HG03442 (cell line): ENCODE results near the gene CPT1B.
"Not testable (repeated sequence)": the region's sequence is repeated elsewhere in the genome, so short reads cannot be mapped to it uniquely, and the experiment has no call there.

Experiments used
- ATAC-seq: cut with Tn5 transposase; IDR thresholded peaks from one replicate; pipeline ENCODE4 v1.9.1; 2021; ENCODE audit warnings: mild to moderate bottlenecking, moderate library complexity; ENCODE audit not compliant: unreplicated experiment

The CPT1B gene

DNA sequence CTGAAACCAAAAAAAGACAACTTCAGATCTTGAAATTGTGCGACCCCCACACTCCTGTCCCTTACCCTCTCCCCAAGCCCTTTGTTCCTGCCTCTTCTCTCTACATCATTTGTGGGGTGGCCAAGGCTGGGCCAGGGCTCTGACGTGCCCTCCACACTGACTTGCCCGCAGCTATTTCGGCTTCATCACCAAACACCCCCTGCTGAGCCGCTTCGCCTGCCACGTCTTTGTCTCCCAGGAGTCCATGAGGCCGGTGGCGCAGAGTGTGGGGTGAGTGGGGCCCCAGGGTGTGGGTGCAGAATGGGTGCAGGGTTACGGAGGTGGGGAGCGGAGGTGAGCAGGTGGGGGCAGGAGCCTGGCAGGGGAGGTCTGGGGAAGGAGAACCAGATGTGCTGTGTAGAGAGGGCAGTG, 31.8 kb upstream of the CPT1B start:
- no peak for ATAC-seq

DNA sequence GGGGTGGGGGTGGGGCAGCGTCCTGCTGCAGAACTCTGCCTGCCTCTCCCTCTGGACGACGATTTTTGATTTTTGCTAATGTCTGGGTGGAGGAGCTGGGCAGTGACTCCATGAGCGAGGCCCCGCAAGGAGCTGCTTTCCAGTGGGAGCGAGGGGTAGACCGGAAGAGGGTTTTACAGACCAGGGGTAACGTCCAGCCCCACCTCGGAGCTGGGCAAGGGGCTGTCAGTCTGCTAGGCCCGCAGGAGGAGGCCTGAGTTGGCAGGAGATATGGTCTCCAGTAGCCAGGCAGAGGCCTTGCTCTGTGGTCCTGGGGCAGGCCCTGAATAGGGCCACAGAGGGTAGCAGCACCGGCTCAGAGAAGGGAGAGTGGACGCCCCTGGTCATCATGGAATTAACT, 31.4 kb upstream of the CPT1B start:
- no peak for ATAC-seq

GRCh38 chr22:50608996-50609395, 30.8 kb upstream of the CPT1B start:
- no peak for ATAC-seq

GRCh38 chr22:50608058-50608840, 30.0 kb upstream of the CPT1B start:
- not testable (repeated sequence) for ATAC-seq

- no peak for ATAC-seq
Measured at GRCh38 chr22:50607659-50608020, 29.4 kb upstream of the CPT1B start.

DNA sequence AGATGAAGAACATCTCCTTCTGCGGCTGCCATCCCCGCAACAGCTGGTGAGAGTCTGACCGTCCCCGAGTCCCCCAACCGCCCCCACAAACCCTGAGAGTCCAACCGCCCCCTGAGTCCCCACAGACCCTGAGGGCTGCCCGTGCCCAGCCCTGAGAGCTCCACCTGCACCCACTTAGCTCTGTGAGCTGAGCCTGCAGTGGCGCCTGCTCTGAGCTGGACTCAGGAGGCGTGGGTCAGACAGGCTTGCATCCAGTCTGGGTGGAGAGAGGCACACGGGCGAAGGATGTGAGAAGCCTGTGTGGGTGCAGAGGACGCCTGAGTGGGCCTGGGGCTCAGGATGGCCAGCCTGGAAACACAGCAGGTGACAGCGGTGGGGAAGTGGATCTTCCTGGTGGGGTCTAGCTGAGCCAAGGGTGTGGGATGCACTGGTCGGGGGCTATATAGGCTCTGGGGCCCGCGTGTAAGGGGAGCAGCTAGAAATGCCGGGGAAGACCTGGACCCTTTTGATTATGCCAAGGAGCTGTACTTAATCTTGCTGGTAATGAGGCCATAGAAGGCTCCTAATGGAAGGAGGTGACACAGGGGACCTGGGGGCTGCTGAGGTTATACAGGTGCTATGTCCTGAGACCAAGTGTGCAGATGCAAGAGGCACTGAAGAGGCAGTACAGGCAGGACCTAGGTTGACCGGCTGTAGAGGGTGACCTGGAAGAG, 28.9 kb upstream of the CPT1B start:
- ATAC-seq = no peak

- no peak for ATAC-seq
Measured at GRCh38 chr22:50606165-50606945, 28.1 kb upstream of the CPT1B start.

DNA sequence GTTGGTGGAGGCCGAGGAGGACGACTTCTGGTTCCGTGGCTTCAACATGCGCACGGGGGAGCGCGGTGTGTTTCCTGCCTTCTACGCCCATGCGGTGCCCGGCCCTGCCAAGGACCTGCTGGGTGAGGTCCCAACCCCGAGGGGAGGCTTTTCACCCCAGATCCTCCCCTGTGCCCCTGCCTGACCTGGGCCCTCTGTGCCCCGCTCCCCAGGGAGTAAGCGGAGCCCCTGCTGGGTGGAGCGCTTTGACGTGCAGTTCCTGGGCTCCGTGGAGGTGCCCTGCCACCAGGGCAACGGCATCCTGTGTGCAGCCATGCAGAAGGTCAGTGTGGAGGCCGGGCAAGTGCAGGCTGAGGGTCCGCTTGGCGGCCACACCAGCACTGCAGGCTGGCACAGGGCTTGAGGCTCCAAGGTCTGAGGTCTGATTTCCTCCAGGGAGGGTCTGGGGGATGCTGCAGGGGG, 27.4 kb upstream of the CPT1B start:
- no peak for ATAC-seq

DNA sequence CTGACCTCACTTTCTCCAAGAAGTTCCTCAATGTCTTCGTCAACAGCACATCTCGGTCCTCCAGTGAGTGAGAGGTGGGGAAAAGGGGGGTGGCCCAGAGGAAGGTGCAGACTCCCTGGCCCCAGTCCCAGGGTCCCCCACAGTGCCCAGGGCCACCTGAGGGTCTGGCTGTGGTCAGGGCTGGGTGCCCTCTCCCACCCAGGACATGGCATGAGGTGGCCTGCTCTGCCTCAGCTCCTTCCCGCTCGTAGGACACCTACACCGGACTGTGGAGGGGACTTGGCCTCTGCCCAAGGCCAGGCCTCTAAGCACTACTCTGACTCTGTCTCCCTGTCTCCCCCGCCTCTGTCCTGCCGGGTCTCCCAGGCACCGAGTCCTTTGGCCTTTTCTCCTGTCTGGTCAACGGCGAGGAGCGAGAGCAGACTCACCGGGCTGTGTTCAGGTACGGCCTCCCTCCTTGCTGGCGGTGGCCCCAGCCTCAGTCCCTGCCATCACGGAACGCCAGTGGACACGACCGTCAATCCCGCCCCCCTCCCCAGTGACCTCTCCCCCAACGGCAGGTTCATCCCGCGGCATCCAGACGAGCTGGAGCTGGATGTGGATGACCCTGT, 26.9 kb upstream of the CPT1B start:
- no peak for ATAC-seq

GRCh38 chr22:50604256-50605001, 26.2 kb upstream of the CPT1B start:
- no peak for ATAC-seq

DNA sequence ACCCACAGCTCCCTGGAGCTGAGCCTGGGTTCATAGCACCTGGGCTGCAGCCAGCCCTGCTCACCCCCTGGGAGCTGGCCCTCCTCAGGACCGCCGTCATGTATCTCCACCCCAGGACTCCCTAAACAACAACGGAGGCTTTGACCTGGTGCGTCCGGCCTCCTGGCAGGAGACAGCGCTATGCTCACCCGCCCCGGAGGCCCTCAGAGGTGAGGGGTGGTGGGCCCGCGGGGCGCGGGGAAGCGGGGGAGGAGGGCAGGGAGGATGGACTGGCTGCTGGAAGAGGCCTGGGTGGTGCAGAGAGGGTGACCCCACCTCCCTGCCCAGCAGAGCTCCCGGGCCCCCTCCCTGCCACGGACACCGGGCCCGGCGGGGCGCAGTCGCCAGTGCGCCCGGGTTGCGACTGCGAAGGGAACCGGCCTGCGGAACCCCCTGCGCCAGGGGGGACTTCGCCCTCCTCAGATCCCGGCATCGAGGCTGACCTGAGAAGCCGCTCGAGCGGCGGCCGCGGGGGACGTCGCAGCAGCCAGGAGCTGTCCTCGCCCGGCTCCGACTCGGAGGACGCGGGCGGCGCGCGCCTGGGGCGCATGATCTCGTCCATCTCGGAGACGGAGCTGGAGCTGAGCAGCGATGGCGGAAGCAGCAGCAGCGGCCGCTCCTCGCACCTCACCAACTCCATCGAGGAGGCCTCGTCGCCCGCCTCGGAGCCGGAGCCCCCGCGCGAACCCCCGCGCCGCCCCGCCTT, 25.5 kb upstream of the CPT1B start:
- ATAC-seq = no peak

GRCh38 chr22:50602338-50602700, 24.1 kb upstream of the CPT1B start:
- ATAC-seq = no peak

DNA sequence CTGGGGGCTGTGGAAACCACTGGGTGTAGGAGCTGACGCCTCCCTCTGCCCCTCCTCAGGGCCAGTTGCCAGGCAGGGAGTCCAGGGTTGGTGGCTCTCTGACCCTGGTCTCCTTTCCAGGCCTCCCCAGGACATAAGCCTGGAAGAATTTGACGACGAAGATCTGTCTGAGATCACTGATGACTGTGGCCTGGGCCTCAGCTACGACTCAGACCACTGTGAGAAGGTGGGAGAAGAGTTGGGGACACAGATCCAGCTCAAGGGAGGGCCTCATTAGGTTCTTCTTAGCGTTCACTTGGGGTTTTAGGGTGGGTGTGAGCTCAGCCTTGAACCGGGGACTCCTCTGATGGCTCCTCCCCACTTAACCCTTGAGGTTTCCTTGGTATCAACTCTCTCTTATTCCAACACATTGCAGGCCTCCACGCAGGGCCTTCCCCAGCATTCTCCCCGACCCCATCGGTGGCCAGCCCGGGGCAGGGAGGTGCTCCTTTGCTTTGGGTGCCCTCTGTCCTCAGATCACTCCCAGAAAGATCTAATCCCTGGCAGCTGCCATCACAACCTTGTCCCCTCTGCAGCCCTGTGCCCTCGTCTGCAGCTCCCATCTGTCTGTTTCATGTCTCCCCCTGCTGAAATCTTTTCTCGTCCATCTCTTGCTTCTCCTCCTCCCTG, 23.6 kb upstream of the CPT1B start:
- ATAC-seq = no peak

- ATAC-seq = no peak
Measured at GRCh38 chr22:50600967-50601668, 22.9 kb upstream of the CPT1B start.

- no peak for ATAC-seq
Measured at GRCh38 chr22:50600538-50600937, 22.3 kb upstream of the CPT1B start, which contains the start of gene MAPK8IP2. TSS of gene MAPK8IP2 (plus strand) at chr22:50600793. CDS start at chr22:50600819, 26 bp downstream.

DNA sequence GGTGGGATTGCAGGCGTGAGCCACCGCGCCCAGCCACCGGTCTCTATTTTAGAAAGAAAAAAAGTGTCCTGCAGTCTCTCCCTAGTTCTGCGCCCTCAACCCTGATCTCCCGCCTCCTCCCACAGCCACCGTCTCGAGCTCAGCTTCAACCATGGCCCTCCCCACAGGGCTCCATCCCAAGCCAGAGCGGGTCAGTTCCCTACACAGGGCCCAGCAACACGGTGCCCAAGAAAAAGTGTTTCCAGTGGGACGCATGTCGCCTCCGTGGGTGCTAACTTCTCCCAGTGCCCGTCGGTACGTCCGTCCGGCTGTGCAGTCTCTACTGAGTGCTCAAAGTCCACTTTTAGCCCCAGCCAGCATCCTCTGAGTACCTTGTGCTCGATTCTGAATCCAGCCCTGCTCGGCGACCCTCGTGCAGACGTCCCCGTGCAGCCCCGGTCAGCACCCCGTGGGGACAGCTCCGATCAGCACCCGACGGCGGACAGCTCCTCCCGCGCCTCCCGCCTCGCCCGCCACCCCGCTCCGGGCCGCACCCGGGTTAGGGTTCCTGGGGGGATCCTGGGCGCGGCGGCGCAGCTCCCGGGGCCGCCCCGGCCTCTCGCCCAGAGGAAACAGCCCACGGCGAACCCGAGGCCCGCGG, 21.7 kb upstream of the CPT1B start:
- ATAC-seq = no peak

- ATAC-seq = no peak
Measured at GRCh38 chr22:50597097-50597496, 18.9 kb upstream of the CPT1B start.

GRCh38 chr22:50595189-50595588, 17.0 kb upstream of the CPT1B start:
- ATAC-seq = no peak
